ENCODE results near the gene NTSR1. TPM values are rescaled to one million over a fixed set of nuclear protein-coding genes. Genes with fewer than 3 reads are reported as not detected.

NTSR1 gene
- polyA plus RNA-seq, 1 donor from 2014 or later, result 0.05 TPM

- TF ChIP-seq RAD21 (conservative IDR thresholded peaks at IDR 0.05) (no peak), EP300 (conservative IDR thresholded peaks at IDR 0.05; ENCODE audit: poor library complexity, severe bottlenecking) (no peak), CTCF (IDR thresholded peaks at IDR 0.05; ENCODE audit: poor library complexity, severe bottlenecking) (no peak), SMC3 (conservative IDR thresholded peaks at IDR 0.05; ENCODE audit: poor library complexity) (no peak), REST (IDR thresholded peaks at IDR 0.05; ENCODE audit: borderline replicate concordance) (no peak), POLR2AphosphoS5 (IDR thresholded peaks at IDR 0.05) (no peak), EZH2 (IDR thresholded peaks at IDR 0.05; ENCODE audit: borderline replicate concordance, insufficient read depth, low read length, poor library complexity, severe bottlenecking) (no peak), TAF1 (IDR thresholded peaks at IDR 0.05; ENCODE audit: low read depth) (no peak)
- H3K27me3 ChIP-seq (ENCODE audit: insufficient read depth, low read depth, low read length), result no peaks in the 10 kb centered on the region
- no peaks in the 10 kb centered on the region for H3K9me3 ChIP-seq (ENCODE audit: low read length)
- H2AFZ ChIP-seq (ENCODE audit: low read depth, low read length), result no peak overlapping the region
- H3K4me3 ChIP-seq (ENCODE audit: low read length), result no peak overlapping the region
- no peaks in the 10 kb centered on the region for H3K36me3 ChIP-seq (ENCODE audit: insufficient read depth, low read length)
- H3K27ac ChIP-seq (ENCODE audit: low read length), result no peak overlapping the region
- no peaks in the 10 kb centered on the region for H3K9me2 ChIP-seq (ENCODE audit: insufficient read depth, low read length)
- H3K4me2 ChIP-seq (ENCODE audit: low read length), result no peak overlapping the region
- H3K9ac ChIP-seq (ENCODE audit: low read length), result no peak overlapping the region
- no peaks in the 10 kb centered on the region for H3F3A ChIP-seq (ENCODE audit: insufficient read depth, low read length, poor library complexity, severe bottlenecking)
- H3K79me2 ChIP-seq (replicated peaks; ENCODE audit: insufficient read depth, low read length), result no peaks in the 10 kb centered on the region
- no peaks in the 10 kb centered on the region for H4K20me1 ChIP-seq (ENCODE audit: insufficient read depth)
Observed at GRCh38 chr20:62744741-62745191, 36.1 kb downstream of the NTSR1 start.

GRCh38 chr20:62745279-62745951 is 36.8 kb downstream of the NTSR1 start:
- H3K79me2 ChIP-seq (replicated peaks; ENCODE audit: insufficient read depth, low read length), result no peaks in the 10 kb centered on the region
- H3K4me2 ChIP-seq (ENCODE audit: low read length), result no peak overlapping the region
- no peak overlapping the region for H3K4me3 ChIP-seq (ENCODE audit: low read length)
- H3K9ac ChIP-seq (ENCODE audit: low read length), result no peak overlapping the region
- H3K9me3 ChIP-seq (ENCODE audit: low read length), result no peaks in the 10 kb centered on the region
- no peak overlapping the region for H2AFZ ChIP-seq (ENCODE audit: low read depth, low read length)
- no peak overlapping the region for H3K27ac ChIP-seq (ENCODE audit: low read length)
- H3F3A ChIP-seq (ENCODE audit: insufficient read depth, low read length, poor library complexity, severe bottlenecking), result no peaks in the 10 kb centered on the region
- no peaks in the 10 kb centered on the region for H3K36me3 ChIP-seq (ENCODE audit: insufficient read depth, low read length)
- H3K27me3 ChIP-seq (ENCODE audit: insufficient read depth, low read depth, low read length), result no peaks in the 10 kb centered on the region
- H4K20me1 ChIP-seq (ENCODE audit: insufficient read depth), result no peaks in the 10 kb centered on the region
- H3K9me2 ChIP-seq (ENCODE audit: insufficient read depth, low read length), result no peaks in the 10 kb centered on the region
- TF ChIP-seq EZH2 (IDR thresholded peaks at IDR 0.05; ENCODE audit: borderline replicate concordance, insufficient read depth, low read length, poor library complexity, severe bottlenecking), result no peak
- TF ChIP-seq RAD21 (conservative IDR thresholded peaks at IDR 0.05), result no peak
- TF ChIP-seq EP300 (conservative IDR thresholded peaks at IDR 0.05; ENCODE audit: poor library complexity, severe bottlenecking), result no peak
- TF ChIP-seq CTCF (IDR thresholded peaks at IDR 0.05; ENCODE audit: poor library complexity, severe bottlenecking), result no peak
- TF ChIP-seq TAF1 (IDR thresholded peaks at IDR 0.05; ENCODE audit: low read depth), result no peak
- no peak for TF ChIP-seq REST (IDR thresholded peaks at IDR 0.05; ENCODE audit: borderline replicate concordance)
- no peak for TF ChIP-seq POLR2AphosphoS5 (IDR thresholded peaks at IDR 0.05)
- TF ChIP-seq MXI1 (conservative IDR thresholded peaks at IDR 0.05; ENCODE audit: poor library complexity, severe bottlenecking), result no peak
- TF ChIP-seq SMC3 (conservative IDR thresholded peaks at IDR 0.05; ENCODE audit: poor library complexity), result no peak

Data from neural cell (in vitro differentiated cells).